ENCODE measurements around the gene DNAJC4.

The DNAJC4 gene

DNA sequence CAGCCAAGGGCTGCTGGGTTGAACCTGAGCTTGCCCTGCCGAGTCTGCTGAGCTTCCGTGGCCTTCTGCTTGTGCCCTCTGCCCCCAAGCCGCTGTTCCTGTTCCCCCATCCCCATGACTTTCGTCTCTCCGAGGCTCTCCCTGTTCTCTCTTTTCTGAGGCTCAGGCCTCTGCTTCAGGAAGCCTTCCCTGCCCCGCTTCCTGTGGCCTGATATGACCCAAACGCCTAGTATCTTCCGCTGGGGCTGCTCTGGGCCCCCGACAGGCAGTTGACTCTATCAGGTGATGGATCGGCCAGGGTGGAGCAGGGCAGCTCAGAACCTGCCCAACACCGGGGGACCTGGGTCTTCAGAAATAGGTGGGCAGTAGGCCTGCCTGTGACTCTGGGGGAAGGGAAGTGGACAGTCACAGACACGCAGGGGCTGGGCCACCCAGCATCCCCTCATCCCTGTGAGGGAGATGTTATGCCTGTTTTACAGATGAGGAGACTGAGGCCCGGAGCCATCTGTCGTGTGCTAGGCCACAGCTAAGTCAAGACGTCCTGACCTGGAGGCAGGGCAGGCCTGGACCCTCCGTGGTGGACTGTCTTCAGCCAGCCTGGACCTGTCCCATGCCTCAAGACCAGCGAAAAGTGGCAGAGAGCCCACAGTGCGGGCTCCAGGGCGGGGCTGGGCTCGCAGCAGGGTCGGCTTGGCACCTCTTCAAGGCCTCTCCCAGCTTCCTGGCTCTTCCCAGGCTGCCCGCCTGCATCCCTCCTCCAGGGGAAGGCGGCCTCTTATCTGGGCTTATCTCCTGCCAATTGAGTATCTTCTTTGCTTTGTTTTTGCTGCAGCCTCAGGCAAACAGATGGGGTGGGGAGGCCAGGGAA, 37.9 kb downstream of the DNAJC4 start:
- Mint-ChIP-seq H3K9me3 (no peaks in the 10 kb centered on the region), H3K4me1 (peaks cover 13% of the 10 kb centered on the region), H3K36me3 (no peaks in the 10 kb centered on the region), H3K27me3 (no peaks in the 10 kb centered on the region), H3K4me3 (peak overlapping the region; percentile 97), H3K27ac (peak overlapping the region; percentile 95)
- DNase-seq (ENCODE audit: low spot score in 2 of 2) (no peak), ATAC-seq (ENCODE audit: low read depth) (no peak)

GRCh38 chr11:64268893-64269539, 38.7 kb downstream of the DNAJC4 start:
- ATAC-seq (ENCODE audit: low read depth) (no peak), DNase-seq (ENCODE audit: low spot score in 2 of 2) (no peak)
- no peaks in the 10 kb centered on the region for H3K36me3 Mint-ChIP-seq

GRCh38 chr11:64269540-64270220, 39.3 kb downstream of the DNAJC4 start:
- peak overlapping the region; percentile 95 for H3K27ac Mint-ChIP-seq
- no peaks in the 10 kb centered on the region for H3K9me3 Mint-ChIP-seq
- peak overlapping the region; percentile 97 for H3K4me3 Mint-ChIP-seq
- DNase-seq (ENCODE audit: low spot score in 2 of 2) = peak; percentile 88 to 91
- peaks cover 13% of the 10 kb centered on the region for H3K4me1 Mint-ChIP-seq
- H3K36me3 Mint-ChIP-seq = no peaks in the 10 kb centered on the region
- no peaks in the 10 kb centered on the region for H3K27me3 Mint-ChIP-seq
- ATAC-seq (ENCODE audit: low read depth) = peak; percentile 70

More at GRCh38 chr11:64268893-64269539, 38.7 kb downstream of the DNAJC4 start:
- Mint-ChIP-seq H3K4me1 (peaks cover 13% of the 10 kb centered on the region), H3K9me3 (no peaks in the 10 kb centered on the region), H3K4me3 (peak overlapping the region; percentile 97), H3K27ac (peak overlapping the region; percentile 95), H3K27me3 (no peaks in the 10 kb centered on the region)

DNA sequence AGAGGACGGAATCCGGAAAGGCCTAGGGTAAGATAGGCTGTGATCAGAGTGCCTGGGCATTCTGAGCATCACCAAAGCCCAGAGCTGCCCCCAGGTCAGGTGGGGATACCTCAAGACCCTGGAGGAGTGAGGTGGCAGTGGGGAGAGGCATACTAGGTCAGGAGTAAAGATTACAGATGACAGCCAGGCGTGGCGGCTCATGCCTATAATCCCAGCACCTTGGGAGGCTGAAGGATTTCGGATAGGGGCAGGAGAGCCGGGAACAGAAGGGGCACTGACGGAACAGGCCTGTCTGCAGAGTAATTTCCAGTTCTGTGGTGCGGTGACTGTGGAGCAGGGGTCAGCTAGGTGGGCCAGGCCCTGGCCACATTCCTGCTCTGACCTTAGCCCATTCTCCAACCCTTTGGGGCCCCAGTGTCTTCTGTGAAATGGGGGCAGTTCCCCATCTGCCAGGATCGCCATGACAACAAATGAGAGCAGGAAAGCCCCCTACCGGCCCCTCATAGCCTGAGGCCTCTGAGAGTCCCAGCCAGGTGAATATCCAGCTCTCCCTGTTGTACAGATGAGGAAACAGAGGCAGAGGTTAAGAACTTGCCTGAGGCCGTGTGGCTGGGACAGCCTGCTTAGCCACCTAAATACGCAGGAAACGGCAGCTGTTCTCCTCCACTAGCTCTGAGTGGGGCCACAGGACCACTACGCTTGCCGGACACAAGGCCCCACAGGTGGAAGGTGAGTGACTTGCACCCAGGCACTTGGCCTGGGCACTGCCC, 44.9 kb downstream of the DNAJC4 start:
- Mint-ChIP-seq H3K4me3 (no peak overlapping the region), H3K27ac (no peak overlapping the region), H3K9me3 (no peaks in the 10 kb centered on the region), H3K4me1 (peaks cover 4% of the 10 kb centered on the region), H3K27me3 (no peaks in the 10 kb centered on the region), H3K36me3 (peaks cover 5% of the 10 kb centered on the region)
- DNase-seq (ENCODE audit: low spot score in 2 of 2) (no peak), ATAC-seq (ENCODE audit: low read depth) (no peak)

DNA sequence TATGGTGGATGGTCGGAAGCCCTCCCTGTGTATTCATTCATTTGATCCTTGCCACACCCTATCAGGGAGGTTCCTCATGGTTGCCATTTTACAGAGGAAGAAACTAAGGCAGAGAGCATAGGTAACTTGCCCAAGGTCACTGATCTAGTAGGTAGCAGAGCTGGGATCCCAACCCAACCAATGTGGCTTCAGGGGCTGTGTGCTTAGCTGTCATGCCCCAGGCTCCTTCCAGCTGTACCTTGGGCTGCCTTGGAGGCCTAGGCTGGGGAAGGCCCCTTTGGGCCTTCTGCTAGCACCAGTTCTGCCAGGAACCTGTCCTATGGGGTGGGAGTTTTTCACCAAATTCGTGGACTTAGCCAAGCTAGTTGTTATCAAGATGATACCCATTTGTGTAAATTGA, 45.5 kb downstream of the DNAJC4 start:
- no peaks in the 10 kb centered on the region for H3K27me3 Mint-ChIP-seq
- DNase-seq (ENCODE audit: low spot score in 2 of 2) = no peak
- no peak overlapping the region for H3K4me3 Mint-ChIP-seq
- no peak for ATAC-seq (ENCODE audit: low read depth)
- no peak overlapping the region for H3K27ac Mint-ChIP-seq
- no peaks in the 10 kb centered on the region for H3K9me3 Mint-ChIP-seq
- H3K4me1 Mint-ChIP-seq = peaks cover under 1% of the 10 kb centered on the region
- H3K36me3 Mint-ChIP-seq = peaks cover 5% of the 10 kb centered on the region

DNA sequence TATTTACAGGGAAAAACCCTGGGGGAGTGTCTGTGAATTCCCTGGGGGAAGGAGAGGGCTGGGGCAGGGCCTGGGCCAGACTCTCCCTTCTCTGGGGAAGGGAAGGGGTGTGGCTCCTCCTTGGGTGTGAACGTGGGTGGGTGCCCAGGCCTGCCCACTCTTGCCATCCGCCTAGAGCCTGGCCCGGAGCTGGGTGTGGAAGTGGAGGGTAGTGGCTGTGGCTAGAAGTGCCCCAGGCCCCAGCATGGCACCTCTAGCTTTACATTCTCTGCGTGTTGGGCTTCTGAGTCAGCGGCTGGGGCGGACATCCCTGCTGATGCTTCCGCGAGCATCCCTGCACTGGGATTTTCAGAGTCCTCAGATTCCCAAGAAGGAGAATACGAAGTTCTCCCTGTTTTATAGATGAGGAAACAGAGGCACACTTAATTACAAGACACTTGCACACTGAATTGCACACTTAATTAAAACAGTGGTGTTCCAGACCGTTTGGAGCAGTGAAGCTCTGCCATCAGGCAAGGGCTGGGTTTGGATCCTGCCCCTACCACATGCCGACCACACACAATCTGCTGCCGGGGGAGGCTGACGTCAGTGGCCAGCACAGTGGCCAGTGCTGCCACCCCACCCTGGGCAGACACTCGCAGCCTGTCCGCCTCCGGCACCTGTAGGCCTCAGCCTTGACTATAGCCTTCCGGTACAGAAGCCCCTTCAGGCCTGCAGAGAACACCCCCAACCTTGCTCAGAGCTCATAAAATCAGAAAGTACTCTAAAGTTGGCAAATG, 46.5 kb downstream of the DNAJC4 start:
- Mint-ChIP-seq H3K4me1 (no peaks in the 10 kb centered on the region), H3K27me3 (no peaks in the 10 kb centered on the region), H3K4me3 (no peak overlapping the region), H3K9me3 (no peaks in the 10 kb centered on the region), H3K27ac (no peak overlapping the region), H3K36me3 (peaks cover 8% of the 10 kb centered on the region)
- no peak for DNase-seq (ENCODE audit: low spot score in 2 of 2)
- ATAC-seq (ENCODE audit: low read depth) = no peak

- Mint-ChIP-seq H3K27ac (no peak overlapping the region), H3K27me3 (no peaks in the 10 kb centered on the region), H3K9me3 (no peaks in the 10 kb centered on the region), H3K4me1 (peaks cover 3% of the 10 kb centered on the region), H3K4me3 (no peak overlapping the region), H3K36me3 (peaks cover 11% of the 10 kb centered on the region)
- DNase-seq (ENCODE audit: low spot score in 2 of 2) (no peak), ATAC-seq (ENCODE audit: low read depth) (no peak)
These were observed 48.3 kb downstream of the DNAJC4 start for GRCh38 chr11:64278576-64279190.

- ATAC-seq (ENCODE audit: low read depth) (no peak), DNase-seq (ENCODE audit: low spot score in 2 of 2) (no peak)
- Mint-ChIP-seq H3K27me3 (no peaks in the 10 kb centered on the region), H3K9me3 (no peaks in the 10 kb centered on the region), H3K4me1 (peaks cover 13% of the 10 kb centered on the region), H3K27ac (peak overlapping the region; percentile 62), H3K4me3 (no peak overlapping the region), H3K36me3 (peaks cover 11% of the 10 kb centered on the region)
These were observed 51.8 kb downstream of the DNAJC4 start for GRCh38 chr11:64281957-64282770.

GRCh38 chr11:64283092-64283491, 52.7 kb downstream of the DNAJC4 start:
- Mint-ChIP-seq H3K27ac (peak overlapping the region; percentile 99), H3K36me3 (peaks cover 11% of the 10 kb centered on the region), H3K9me3 (no peaks in the 10 kb centered on the region), H3K27me3 (no peaks in the 10 kb centered on the region), H3K4me1 (peaks cover 13% of the 10 kb centered on the region), H3K4me3 (peak overlapping the region; percentile 51)
- DNase-seq (ENCODE audit: low spot score in 2 of 2) = no peak
- ATAC-seq (ENCODE audit: low read depth) = no peak

All from memory B cell (primary cell).